VCaP (cell line): ENCODE data around the gene ACOT9.
"Not testable (repeated sequence)": the region's sequence is repeated elsewhere in the genome, so short reads cannot be mapped to it uniquely, and the experiment has no call there.

ENCODE experiments used
- H3K27ac ChIP-seq: fragments of 450-650 bp; 2 replicates; pipeline ENCODE4 v1.5.1; 2017
- TF ChIP-seq, protein P1 (sequence below): fragments of 450-650 bp; conservative IDR thresholded peaks from 2 replicates; pipeline ENCODE4 v1.5.1; 2017; ENCODE audit warnings: mild to moderate bottlenecking, moderate library complexity

Gene ACOT9

DNA sequence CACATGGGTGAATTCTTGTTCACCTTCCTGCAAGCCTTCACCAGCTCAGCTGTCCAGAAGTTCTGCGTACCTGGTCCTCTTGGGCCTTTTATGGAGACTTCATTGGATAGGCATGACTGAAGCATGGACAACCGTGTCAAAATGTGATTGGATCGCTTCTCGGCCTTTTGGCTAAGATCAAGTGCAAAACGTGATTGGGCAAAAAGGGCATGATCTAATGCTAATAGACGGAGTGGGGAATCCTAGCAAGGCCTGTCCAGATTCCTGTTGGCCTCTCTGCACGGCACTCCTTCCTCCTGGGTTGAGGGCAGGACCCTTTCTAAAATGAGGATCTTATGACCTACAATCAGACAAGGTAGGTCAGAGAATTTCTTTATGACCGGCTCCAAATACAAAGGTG lies 50.9 kb downstream of the ACOT9 start:
- TF ChIP-seq, protein P1, sequence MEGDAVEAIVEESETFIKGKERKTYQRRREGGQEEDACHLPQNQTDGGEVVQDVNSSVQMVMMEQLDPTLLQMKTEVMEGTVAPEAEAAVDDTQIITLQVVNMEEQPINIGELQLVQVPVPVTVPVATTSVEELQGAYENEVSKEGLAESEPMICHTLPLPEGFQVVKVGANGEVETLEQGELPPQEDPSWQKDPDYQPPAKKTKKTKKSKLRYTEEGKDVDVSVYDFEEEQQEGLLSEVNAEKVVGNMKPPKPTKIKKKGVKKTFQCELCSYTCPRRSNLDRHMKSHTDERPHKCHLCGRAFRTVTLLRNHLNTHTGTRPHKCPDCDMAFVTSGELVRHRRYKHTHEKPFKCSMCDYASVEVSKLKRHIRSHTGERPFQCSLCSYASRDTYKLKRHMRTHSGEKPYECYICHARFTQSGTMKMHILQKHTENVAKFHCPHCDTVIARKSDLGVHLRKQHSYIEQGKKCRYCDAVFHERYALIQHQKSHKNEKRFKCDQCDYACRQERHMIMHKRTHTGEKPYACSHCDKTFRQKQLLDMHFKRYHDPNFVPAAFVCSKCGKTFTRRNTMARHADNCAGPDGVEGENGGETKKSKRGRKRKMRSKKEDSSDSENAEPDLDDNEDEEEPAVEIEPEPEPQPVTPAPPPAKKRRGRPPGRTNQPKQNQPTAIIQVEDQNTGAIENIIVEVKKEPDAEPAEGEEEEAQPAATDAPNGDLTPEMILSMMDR = no peak
- no peak overlapping the region for H3K27ac ChIP-seq

DNA sequence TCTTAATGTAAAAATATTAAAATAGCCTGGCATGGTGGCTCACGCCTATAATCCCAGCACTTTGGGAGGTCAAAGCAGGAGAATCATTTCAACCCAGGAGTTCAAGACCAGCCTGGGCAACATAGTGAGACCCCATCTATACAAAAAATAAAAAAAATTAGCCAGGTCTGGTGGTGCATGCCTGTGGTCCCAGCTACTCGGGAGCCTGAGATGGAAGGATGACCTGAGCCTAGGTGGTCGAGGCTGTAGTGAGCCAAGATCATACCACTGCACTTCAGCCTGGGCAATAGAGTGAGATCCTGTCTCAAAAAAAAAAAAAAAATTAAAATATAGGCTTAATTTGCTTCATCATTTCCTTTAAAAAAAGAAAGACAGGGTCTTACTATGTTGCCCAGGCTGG lies 66.6 kb downstream of the ACOT9 start:
- H3K27ac ChIP-seq = not testable (repeated sequence)

DNA sequence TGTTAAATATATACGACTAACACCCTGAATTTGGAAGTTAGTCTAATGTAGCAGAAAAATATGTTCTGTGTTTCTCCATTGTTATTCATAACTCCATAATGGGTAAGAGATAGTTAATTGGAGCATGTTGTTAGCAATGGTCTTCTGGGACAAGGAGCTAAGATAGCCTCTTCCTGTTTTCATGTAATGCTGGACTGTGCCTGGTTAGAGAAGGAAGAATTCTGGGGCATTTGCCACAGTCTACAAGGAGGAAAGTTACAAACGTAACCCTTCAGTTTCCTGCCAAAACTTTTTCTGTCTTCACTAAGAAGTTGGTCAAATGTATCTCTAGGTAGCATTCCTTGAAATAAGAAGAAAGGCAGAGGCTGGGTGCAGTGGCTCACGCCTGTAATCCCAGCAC lies 70.0 kb downstream of the ACOT9 start:
- H3K27ac ChIP-seq = no peak overlapping the region
- TF ChIP-seq, protein P1 = no peak

DNA sequence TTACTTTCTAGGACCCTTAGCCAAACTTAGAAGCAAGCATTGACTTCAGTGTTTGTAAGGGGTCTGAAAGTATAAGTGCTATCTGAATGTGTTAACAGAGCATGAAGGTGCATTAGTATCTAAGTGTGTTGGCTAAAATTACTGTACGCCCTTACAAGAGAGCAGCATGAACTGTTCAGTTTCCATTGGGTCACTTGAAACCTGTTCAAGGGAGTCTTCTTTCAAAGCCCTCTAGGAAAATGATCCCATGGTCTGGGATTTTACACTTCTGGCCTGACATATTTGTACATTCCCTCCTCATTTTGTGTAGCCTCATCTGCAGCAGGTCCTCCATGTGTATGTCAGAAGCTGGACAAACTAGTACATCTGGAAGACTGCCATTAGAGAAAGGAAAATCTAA lies 72.5 kb downstream of the ACOT9 start:
- TF ChIP-seq, protein P1 = no peak

DNA sequence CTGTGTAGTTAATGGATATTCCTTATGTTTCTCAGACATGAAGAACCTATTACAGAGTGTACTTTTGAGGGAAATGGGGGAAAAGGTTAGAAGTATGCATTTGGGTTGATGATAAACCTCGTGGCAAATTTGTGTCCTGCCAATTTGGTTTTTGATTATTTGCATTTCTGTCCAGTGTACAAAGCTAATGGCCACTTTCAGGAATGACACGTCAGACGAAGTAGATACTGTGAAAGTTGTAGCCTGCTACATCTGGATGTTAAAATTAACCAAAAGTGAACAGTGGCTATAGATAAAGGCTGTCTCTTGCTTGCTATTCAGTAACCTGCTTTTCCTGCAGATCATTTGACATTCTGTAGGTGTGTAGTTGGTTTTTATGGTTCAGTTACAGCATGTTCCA lies 74.7 kb downstream of the ACOT9 start:
- peak overlapping the region; percentile 77 for H3K27ac ChIP-seq
- TF ChIP-seq, protein P1 = no peak

More for the DNA sequence above, 72.5 kb downstream of the ACOT9 start:
- no peak overlapping the region for H3K27ac ChIP-seq

DNA sequence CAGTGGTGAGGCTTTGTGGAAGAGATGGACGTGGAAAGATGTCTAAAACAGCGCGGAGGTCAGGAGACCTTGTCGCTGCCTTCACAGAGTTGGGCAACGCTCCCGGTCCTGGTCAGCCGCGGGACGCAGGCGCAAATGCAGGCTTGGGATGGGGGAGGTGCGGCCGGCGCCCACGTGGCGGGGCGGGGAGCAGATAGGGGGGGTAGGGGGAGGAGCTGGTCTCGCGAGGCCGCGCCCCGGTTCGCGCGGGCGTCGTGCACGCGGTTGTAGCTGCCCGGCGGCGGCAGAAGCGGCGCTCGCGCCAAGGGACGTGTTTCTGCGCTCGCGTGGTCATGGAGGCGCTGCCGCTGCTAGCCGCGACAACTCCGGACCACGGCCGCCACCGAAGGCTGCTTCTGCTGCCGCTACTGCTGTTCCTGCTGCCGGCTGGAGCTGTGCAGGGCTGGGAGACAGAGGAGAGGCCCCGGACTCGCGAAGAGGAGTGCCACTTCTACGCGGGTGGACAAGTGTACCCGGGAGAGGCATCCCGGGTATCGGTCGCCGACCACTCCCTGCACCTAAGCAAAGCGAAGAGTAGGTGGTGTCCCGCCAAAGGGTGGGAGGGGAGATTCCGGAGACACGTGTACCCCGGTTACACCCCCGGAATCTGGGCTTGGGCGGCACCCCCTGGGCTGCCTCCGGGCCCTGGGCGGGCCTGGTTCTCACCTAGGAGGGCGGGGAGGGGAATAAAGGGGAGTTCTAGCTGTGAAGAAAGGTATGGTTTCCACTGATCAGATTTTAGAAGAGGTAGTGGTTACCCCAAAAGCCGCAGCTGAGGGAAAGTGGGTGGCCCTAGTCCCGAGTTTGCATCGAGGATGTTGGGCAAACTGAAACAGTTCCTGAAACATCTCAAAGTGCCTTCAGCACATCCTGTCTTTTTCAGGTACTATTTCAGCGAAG lies 75.6 kb downstream of the ACOT9 start, which contains the start of gene PRDX4:
PRDX4 (plus strand) TSS at position 255 of the 939 bp plus-strand sequence; CDS start at position 333, 78 bp downstream.
- H3K27ac ChIP-seq = peak within 1 kb of the TSS; percentile 77
- TF ChIP-seq, protein P1 = no peak

DNA sequence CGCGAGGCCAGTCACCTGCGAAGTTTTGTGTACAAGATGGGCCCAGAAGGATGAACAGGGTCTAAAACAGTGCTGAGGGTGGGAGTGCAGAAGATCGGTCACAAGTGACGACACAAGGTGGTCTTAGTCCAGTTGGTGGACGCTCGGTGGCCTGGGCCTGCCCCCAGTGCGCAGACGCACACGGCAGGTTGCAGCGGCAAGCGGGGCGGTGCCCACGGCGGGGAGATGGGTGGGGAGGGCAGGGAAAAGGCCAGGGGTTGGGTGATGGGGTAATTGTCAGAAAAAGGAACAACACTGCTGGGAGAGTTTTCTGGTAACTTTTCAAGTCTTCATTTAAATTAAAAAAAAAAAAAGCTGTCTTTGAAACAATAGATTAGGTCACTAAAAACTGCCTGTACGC lies 76.8 kb downstream of the ACOT9 start:
- peak overlapping the region; percentile 77 for H3K27ac ChIP-seq
- TF ChIP-seq, protein P1 = no peak

DNA sequence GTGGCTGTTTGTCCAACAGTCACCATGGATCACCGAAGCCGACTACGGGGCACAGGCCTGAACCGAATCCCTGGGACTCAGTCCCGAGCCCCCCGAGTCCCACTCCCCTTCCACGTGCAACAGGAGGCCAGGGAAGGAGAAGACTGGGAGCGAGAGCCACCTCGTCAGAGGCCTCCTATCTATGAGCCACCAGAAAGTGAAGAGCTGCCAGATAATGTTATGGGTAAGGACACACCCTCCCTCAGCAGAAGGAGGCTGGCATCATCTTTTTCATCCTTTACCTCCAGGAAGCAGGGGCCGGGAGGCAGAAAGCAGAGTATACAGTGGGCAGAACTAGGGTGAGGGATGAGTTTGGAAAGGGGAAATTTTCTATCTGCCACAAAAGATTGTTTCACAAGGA lies 78.6 kb downstream of the ACOT9 start:
- no peak overlapping the region for H3K27ac ChIP-seq
- TF ChIP-seq, protein P1 = no peak
